Neural cell (in vitro differentiated cells): Measurements from ENCODE around the gene FBXO7. TPM values are rescaled to one million over a fixed set of nuclear protein-coding genes. Genes with fewer than 3 reads are reported as not detected.

Experiments
- H2AFZ ChIP-seq: fragments of 200-600, 300-800 bp; sonication (generic), shearing (Covaris generic); 2 replicates; pipeline ENCODE4 v1.6.0; 2014; ENCODE audit warnings: low read depth, mild to moderate bottlenecking, antibody characterized with exemption, low read length, moderate library complexity
- H3F3A ChIP-seq: fragments of 200-600 bp; shearing (Covaris generic); 2 replicates; pipeline ENCODE4 v1.6.1; 2016; ENCODE audit warnings: mild to moderate bottlenecking, moderate library complexity, mixed read lengths, antibody characterized with exemption, low read length; ENCODE audit not compliant: insufficient read depth, poor library complexity, severe bottlenecking
- H3K27ac ChIP-seq: fragments of 200-600, 300-800 bp; sonication (generic), shearing (Covaris generic); 2 replicates; pipeline ENCODE4 v1.5.1; 2014; ENCODE audit warnings: mild to moderate bottlenecking, low read length, moderate library complexity
- H3K27me3 ChIP-seq: fragments of 300-800, 200-600 bp; sonication (generic), shearing (Covaris generic); 2 replicates; pipeline ENCODE4 v1.6.0; 2014; ENCODE audit warnings: mild to moderate bottlenecking, low read depth, low read length, moderate library complexity; ENCODE audit not compliant: insufficient read depth
- H3K36me3 ChIP-seq: fragments of 300-800, 200-600 bp; sonication (generic), shearing (Covaris generic); 2 replicates; pipeline ENCODE4 v1.5.1; 2014; ENCODE audit warnings: mild to moderate bottlenecking, antibody characterized with exemption, low read length, moderate library complexity; ENCODE audit not compliant: insufficient read depth
- H3K4me2 ChIP-seq: fragments of 300-800, 200-600 bp; sonication (generic), shearing (Covaris generic); 2 replicates; pipeline ENCODE4 v1.6.0; 2014; ENCODE audit warnings: mild to moderate bottlenecking, low read length
- H3K4me3 ChIP-seq: fragments of 300-800, 200-600 bp; sonication (generic), shearing (Covaris generic); 2 replicates; pipeline ENCODE4 v1.5.1; 2014; ENCODE audit warnings: mild to moderate bottlenecking, low read length, moderate library complexity
- H3K79me2 ChIP-seq: fragments of 200-600 bp; shearing (Covaris generic); replicated peaks from 2 replicates; pipeline ENCODE4 v1.6.0; 2014; ENCODE audit warnings: mild to moderate bottlenecking, low read length, moderate library complexity; ENCODE audit not compliant: insufficient read depth
- H3K9ac ChIP-seq: fragments of 300-800, 200-600 bp; sonication (generic), shearing (Covaris generic); 2 replicates; pipeline ENCODE4 v1.6.1; 2016; ENCODE audit warnings: mild to moderate bottlenecking, low read length, mixed read lengths
- H3K9me2 ChIP-seq: fragments of 200-600 bp; shearing (Covaris generic); 2 replicates; pipeline ENCODE4 v1.6.1; 2016; ENCODE audit warnings: mild to moderate bottlenecking, low read length, mixed read lengths; ENCODE audit not compliant: insufficient read depth
- H3K9me3 ChIP-seq: fragments of 200-600, 300-800 bp; sonication (generic), shearing (Covaris generic); 2 replicates; pipeline ENCODE4 v1.6.1; 2016; ENCODE audit warnings: mild to moderate bottlenecking, mixed run types, low read length, moderate library complexity, mixed read lengths
- H4K20me1 ChIP-seq: fragments of 200-600 bp; shearing (Covaris generic); 2 replicates; pipeline ENCODE4 v1.6.1; 2016; ENCODE audit warnings: mild to moderate bottlenecking, mixed run types; ENCODE audit not compliant: insufficient read depth
- CTCF ChIP-seq: fragments of 450-650 bp; IDR thresholded peaks from 2 replicates; pipeline ENCODE4 v1.5.1; 2014; ENCODE audit warnings: antibody characterized with exemption, mild to moderate bottlenecking, moderate library complexity; ENCODE audit not compliant: poor library complexity, severe bottlenecking
- EP300 ChIP-seq: fragments of 450-650 bp; conservative IDR thresholded peaks from 2 replicates; pipeline ENCODE4 v1.6.1; 2014; ENCODE audit warnings: antibody characterized with exemption, mild to moderate bottlenecking, moderate library complexity; ENCODE audit not compliant: poor library complexity, severe bottlenecking
- EZH2 ChIP-seq: fragments of 200-600, 300-800 bp; shearing (Covaris generic), sonication (generic); IDR thresholded peaks from 2 replicates; pipeline ENCODE4 v1.6.1; 2014; ENCODE audit warnings: antibody characterized with exemption, low read length, borderline replicate concordance, mild to moderate bottlenecking; ENCODE audit not compliant: insufficient read depth, poor library complexity, severe bottlenecking
- MXI1 ChIP-seq: fragments of 450-650 bp; conservative IDR thresholded peaks from 2 replicates; pipeline ENCODE4 v1.6.1; 2014; ENCODE audit warnings: antibody characterized with exemption, mild to moderate bottlenecking; ENCODE audit not compliant: poor library complexity, severe bottlenecking
- POLR2AphosphoS5 ChIP-seq: IDR thresholded peaks from 2 replicates; pipeline ENCODE4 v1.6.1; 2012
- RAD21 ChIP-seq: fragments of 450-650 bp; conservative IDR thresholded peaks from 2 replicates; pipeline ENCODE4 v1.6.1; 2014; ENCODE audit warnings: antibody characterized with exemption, mild to moderate bottlenecking, moderate library complexity
- REST ChIP-seq: IDR thresholded peaks from 2 replicates; pipeline ENCODE4 v1.6.1; 2012; ENCODE audit warnings: borderline replicate concordance
- SMC3 ChIP-seq: fragments of 450-650 bp; conservative IDR thresholded peaks from 2 replicates; pipeline ENCODE4 v1.6.1; 2014; ENCODE audit warnings: antibody characterized with exemption, mild to moderate bottlenecking, moderate library complexity; ENCODE audit not compliant: poor library complexity
- TAF1 ChIP-seq: IDR thresholded peaks from 2 replicates; pipeline ENCODE4 v1.6.1; 2012; ENCODE audit warnings: low read depth
- polyA plus RNA-seq: library from polyadenylated mRNA; depleted of rRNA; stranded (reverse); fragments of >200 nt; gene quantifications from 2 replicates; pipeline ENCODE4 v1.2.3, GENCODE V29; 2014

The FBXO7 gene
- polyA plus RNA-seq, 1 donor from 2014 or later = 51.2 TPM

- Histone ChIP-seq H3K9ac (no peak overlapping the region), H2AFZ (no peak overlapping the region), H4K20me1 (no peaks in the 10 kb centered on the region), H3K9me2 (no peaks in the 10 kb centered on the region), H3K9me3 (no peaks in the 10 kb centered on the region), H3F3A (no peaks in the 10 kb centered on the region), H3K4me3 (no peak overlapping the region), H3K27ac (no peak overlapping the region), H3K36me3 (peaks cover 4% of the 10 kb centered on the region), H3K27me3 (no peaks in the 10 kb centered on the region), H3K79me2 (no peaks in the 10 kb centered on the region), H3K4me2 (no peak overlapping the region)
- TF ChIP-seq REST (no peak), RAD21 (no peak), EP300 (no peak), EZH2 (no peak), TAF1 (no peak), CTCF (no peak), POLR2AphosphoS5 (no peak), SMC3 (no peak), MXI1 (no peak)
These were observed 12.2 kb downstream of the FBXO7 start for GRCh38 chr22:32486656-32487390.

GRCh38 chr22:32487461-32487860 is 12.8 kb downstream of the FBXO7 start:
- Histone ChIP-seq H3K79me2 (no peaks in the 10 kb centered on the region), H3K27ac (no peak overlapping the region), H3F3A (no peaks in the 10 kb centered on the region), H3K9ac (no peak overlapping the region), H3K27me3 (no peaks in the 10 kb centered on the region), H2AFZ (no peak overlapping the region), H3K4me3 (no peak overlapping the region), H3K4me2 (no peak overlapping the region), H3K9me2 (no peaks in the 10 kb centered on the region), H4K20me1 (no peaks in the 10 kb centered on the region), H3K9me3 (no peaks in the 10 kb centered on the region), H3K36me3 (peaks cover 4% of the 10 kb centered on the region)
- TF ChIP-seq SMC3 = no peak
- TF ChIP-seq TAF1 = no peak
- TF ChIP-seq CTCF = no peak
- TF ChIP-seq EZH2 = no peak
- no peak for TF ChIP-seq EP300
- TF ChIP-seq RAD21 = no peak
- no peak for TF ChIP-seq POLR2AphosphoS5
- no peak for TF ChIP-seq MXI1
- TF ChIP-seq REST = no peak
